Neural crest cell (in vitro differentiated cells): Measurements from ENCODE around the gene CYP1B1. TPM values are rescaled to one million over a fixed set of nuclear protein-coding genes. Genes with fewer than 3 reads are reported as not detected.
"Not testable (repeated sequence)": the region's sequence is repeated elsewhere in the genome, so short reads cannot be mapped to it uniquely, and the experiment has no call there.

Source experiments
- DNase-seq: peaks from one replicate; pipeline ENCODE4 v3.0.0; 2021; ENCODE audit warnings: low read depth, mixed read lengths, low spot score
- H3K27ac Mint-ChIP-seq: one replicate; pipeline ENCODE4 v1.8.0; 2021; ENCODE audit warnings: mild to moderate bottlenecking, mixed read lengths; ENCODE audit not compliant: unreplicated experiment
- H3K27me3 Mint-ChIP-seq: 2 replicates; pipeline ENCODE4 v1.8.0; 2021; ENCODE audit warnings: low read depth, mild to moderate bottlenecking, mixed read lengths
- H3K36me3 Mint-ChIP-seq: 2 replicates; pipeline ENCODE4 v1.8.0; 2021; ENCODE audit warnings: low read depth, mild to moderate bottlenecking, mixed read lengths
- H3K4me1 Mint-ChIP-seq: 2 replicates; pipeline ENCODE4 v1.8.0; 2021; ENCODE audit warnings: mixed read lengths
- H3K4me3 Mint-ChIP-seq: one replicate; pipeline ENCODE4 v1.8.0; 2021; ENCODE audit warnings: mild to moderate bottlenecking, mixed read lengths
- H3K9me3 Mint-ChIP-seq: 2 replicates; pipeline ENCODE4 v1.8.0; 2021; ENCODE audit warnings: mixed read lengths
- total RNA-seq: library from RNA; stranded (reverse); gene quantifications from 2 replicates; pipeline ENCODE4 v1.2.1, GENCODE V29; 2021
- TF ChIP-seq, protein P1 (sequence below): fragments of 200-600 bp; sonication (generic); conservative IDR thresholded peaks from 2 replicates; pipeline ENCODE4 v1.5.0; 2021; ENCODE audit warnings: antibody characterized with exemption, mild to moderate bottlenecking

Gene CYP1B1
- total RNA-seq, 1 donor from 2014 or later = 16.4 TPM

DNA sequence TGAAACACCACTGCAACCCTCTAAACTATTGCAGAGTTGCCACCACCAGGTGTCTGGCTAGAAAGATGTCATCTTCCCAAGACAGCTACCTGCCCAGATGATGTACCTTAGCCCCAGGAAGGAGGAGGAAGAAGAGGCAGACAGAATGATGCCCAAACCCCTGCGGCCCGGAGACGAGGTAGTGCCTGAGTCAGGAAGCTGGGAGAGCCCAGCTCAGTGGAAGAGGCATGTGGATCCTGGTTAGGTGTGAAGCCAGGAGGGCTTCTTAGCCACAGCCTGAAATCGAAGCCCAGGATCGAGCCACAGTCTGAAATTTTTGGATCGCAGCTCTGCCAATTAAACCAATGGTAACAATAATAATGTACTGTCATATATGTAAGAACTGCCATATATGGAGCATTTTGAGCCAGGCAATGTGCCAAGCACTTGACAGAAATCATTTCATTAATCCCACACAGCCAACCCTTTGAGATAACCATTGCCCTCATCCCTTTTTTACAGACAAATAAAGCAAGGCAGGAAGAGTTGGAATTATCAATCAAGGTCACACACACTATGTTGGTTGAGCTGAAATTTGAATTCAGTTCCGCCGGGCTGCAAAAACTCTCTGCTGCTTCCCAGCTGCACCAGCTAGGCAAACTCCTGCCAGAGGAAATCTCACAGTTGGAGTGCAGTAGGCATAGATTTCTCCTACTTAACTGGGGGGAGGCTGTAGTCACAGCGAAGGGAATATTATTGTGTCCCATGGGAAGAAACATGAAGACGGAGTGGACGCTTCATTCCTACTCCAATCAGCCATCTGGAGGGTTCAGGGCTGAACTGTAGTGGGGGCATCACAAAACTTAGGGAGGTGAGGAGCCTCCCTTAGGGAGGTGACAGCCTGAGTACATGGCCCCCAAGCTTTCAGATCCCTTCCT, 19.4 kb upstream of the CYP1B1 start:
- TF ChIP-seq, protein P1, sequence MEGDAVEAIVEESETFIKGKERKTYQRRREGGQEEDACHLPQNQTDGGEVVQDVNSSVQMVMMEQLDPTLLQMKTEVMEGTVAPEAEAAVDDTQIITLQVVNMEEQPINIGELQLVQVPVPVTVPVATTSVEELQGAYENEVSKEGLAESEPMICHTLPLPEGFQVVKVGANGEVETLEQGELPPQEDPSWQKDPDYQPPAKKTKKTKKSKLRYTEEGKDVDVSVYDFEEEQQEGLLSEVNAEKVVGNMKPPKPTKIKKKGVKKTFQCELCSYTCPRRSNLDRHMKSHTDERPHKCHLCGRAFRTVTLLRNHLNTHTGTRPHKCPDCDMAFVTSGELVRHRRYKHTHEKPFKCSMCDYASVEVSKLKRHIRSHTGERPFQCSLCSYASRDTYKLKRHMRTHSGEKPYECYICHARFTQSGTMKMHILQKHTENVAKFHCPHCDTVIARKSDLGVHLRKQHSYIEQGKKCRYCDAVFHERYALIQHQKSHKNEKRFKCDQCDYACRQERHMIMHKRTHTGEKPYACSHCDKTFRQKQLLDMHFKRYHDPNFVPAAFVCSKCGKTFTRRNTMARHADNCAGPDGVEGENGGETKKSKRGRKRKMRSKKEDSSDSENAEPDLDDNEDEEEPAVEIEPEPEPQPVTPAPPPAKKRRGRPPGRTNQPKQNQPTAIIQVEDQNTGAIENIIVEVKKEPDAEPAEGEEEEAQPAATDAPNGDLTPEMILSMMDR = no peak
- H3K4me3 Mint-ChIP-seq = no peak overlapping the region
- H3K4me1 Mint-ChIP-seq = peaks cover 15% of the 10 kb centered on the region
- no peak for DNase-seq
- H3K36me3 Mint-ChIP-seq = no peaks in the 10 kb centered on the region
- no peak overlapping the region for H3K27ac Mint-ChIP-seq
- H3K9me3 Mint-ChIP-seq = no peaks in the 10 kb centered on the region
- peaks cover 49% of the 10 kb centered on the region for H3K27me3 Mint-ChIP-seq

- Mint-ChIP-seq H3K27ac (no peak overlapping the region), H3K4me1 (peaks cover 8% of the 10 kb centered on the region), H3K4me3 (no peak overlapping the region), H3K9me3 (no peaks in the 10 kb centered on the region), H3K27me3 (peaks cover 39% of the 10 kb centered on the region), H3K36me3 (no peaks in the 10 kb centered on the region)
- TF ChIP-seq, protein P1 = no peak
- no peak for DNase-seq
Measured at GRCh38 chr2:38093527-38094165, 17.7 kb upstream of the CYP1B1 start.

DNA sequence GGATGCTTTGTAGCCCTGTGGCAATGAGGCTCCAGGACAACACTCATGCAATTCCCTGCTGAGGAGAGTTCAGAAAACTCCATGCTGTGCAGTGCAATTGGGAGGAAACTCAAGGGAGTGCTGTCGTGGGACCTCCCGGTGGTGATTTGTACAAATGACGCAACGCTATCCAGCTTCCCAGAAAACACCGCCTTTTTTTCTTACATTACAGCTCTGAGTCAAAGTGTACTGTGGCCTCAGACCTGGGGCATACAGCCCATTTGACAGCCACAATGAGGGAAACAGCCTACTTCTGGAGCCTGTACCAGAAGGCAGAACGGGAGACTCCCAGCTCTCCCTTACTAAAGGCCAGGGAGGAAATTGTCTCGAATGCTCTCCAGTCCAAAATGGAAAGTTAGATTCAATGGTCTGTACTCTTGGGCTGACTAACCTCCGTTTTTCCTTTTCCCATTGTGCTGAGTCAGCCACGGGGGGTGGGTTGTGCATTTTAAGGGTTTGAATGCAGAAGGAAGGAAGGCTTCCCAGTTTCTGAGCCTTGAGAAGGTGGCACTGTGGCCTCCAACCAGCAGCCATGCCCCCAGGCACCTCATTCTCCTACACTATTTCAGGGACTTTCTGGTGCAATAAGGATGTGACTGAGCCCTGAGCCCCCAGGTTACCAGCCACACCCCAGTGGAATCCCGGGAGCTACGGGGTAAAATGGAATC, 16.4 kb upstream of the CYP1B1 start:
- H3K36me3 Mint-ChIP-seq = no peaks in the 10 kb centered on the region
- DNase-seq = no peak
- peaks cover 37% of the 10 kb centered on the region for H3K27me3 Mint-ChIP-seq
- TF ChIP-seq, protein P1 = no peak
- no peaks in the 10 kb centered on the region for H3K4me1 Mint-ChIP-seq
- H3K9me3 Mint-ChIP-seq = no peaks in the 10 kb centered on the region
- no peak overlapping the region for H3K4me3 Mint-ChIP-seq
- H3K27ac Mint-ChIP-seq = no peak overlapping the region

DNA sequence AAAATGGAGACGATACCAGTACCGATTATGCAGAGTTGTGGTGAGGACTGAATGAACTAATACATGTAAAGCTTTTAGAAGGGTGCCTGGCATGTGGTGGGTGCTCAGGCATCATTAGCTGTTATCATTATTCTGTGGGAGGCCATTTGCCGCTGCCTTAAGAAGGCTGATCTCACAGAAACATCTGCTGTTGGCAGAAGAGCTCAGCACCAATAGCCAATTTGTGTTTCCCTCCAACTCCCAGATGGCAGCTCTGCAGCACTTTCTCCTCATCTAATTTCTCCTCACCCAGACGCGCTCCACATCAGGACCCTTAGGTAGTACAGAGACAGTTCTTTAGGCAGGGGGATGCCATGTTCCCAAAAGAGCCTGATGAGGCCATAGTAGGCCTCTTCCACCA, 15.8 kb upstream of the CYP1B1 start:
- Mint-ChIP-seq H3K36me3 (no peaks in the 10 kb centered on the region), H3K27me3 (peaks cover 39% of the 10 kb centered on the region), H3K27ac (no peak overlapping the region), H3K4me3 (no peak overlapping the region), H3K9me3 (no peaks in the 10 kb centered on the region), H3K4me1 (no peaks in the 10 kb centered on the region)
- TF ChIP-seq, protein P1 = no peak
- no peak for DNase-seq

GRCh38 chr2:38090928-38091327, 15.0 kb upstream of the CYP1B1 start:
- TF ChIP-seq, protein P1 = no peak
- peaks cover 39% of the 10 kb centered on the region for H3K27me3 Mint-ChIP-seq
- no peaks in the 10 kb centered on the region for H3K9me3 Mint-ChIP-seq
- H3K27ac Mint-ChIP-seq = no peak overlapping the region
- DNase-seq = no peak
- no peaks in the 10 kb centered on the region for H3K36me3 Mint-ChIP-seq
- H3K4me1 Mint-ChIP-seq = no peaks in the 10 kb centered on the region
- H3K4me3 Mint-ChIP-seq = no peak overlapping the region

DNA sequence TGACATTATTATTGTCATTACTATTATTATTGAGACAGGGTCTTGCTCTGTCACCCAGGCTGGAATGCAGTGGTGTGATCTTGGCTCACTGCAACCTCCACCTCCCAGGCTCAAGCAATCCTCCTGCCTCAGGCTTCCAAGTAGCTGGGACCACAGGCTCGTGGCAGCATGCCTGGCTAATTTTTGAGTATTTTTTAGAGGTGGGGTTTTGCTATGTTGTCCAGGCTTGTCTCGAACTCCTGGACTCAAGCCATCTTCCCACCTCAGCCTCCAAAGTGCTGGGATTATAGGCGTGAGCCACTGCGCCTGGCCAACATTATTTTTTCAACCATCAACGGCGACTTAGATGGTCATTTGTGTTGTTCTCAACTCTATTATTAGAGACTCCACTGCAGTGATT, 14.3 kb upstream of the CYP1B1 start:
- H3K27me3 Mint-ChIP-seq = peaks cover 40% of the 10 kb centered on the region
- not testable (repeated sequence) for DNase-seq, H3K9me3 Mint-ChIP-seq, H3K4me1 Mint-ChIP-seq, H3K27ac Mint-ChIP-seq, H3K36me3 Mint-ChIP-seq, H3K4me3 Mint-ChIP-seq

- not testable (repeated sequence) for DNase-seq, H3K4me1 Mint-ChIP-seq, H3K4me3 Mint-ChIP-seq, H3K36me3 Mint-ChIP-seq, H3K9me3 Mint-ChIP-seq, H3K27ac Mint-ChIP-seq
- peaks cover 70% of the 10 kb centered on the region for H3K27me3 Mint-ChIP-seq
Measured at GRCh38 chr2:38085998-38086698, 10.2 kb upstream of the CYP1B1 start.
